HG03442 (cell line): Measurements from ENCODE around the gene PNRC2.
"Not testable (repeated sequence)": the region's sequence is repeated elsewhere in the genome, so short reads cannot be mapped to it uniquely, and the experiment has no call there.

Source experiments
- ATAC-seq: cut with Tn5 transposase; IDR thresholded peaks from one replicate; pipeline ENCODE4 v1.9.1; 2021; ENCODE audit warnings: mild to moderate bottlenecking, moderate library complexity; ENCODE audit not compliant: unreplicated experiment

PNRC2 gene

GRCh38 chr1:23987038-23987437, 27.4 kb downstream of the PNRC2 start:
- ATAC-seq = not testable (repeated sequence)

- no peak for ATAC-seq
These were observed 29.6 kb downstream of the PNRC2 start for GRCh38 chr1:23989263-23989662.

GRCh38 chr1:23992011-23992410, 32.4 kb downstream of the PNRC2 start:
- ATAC-seq = not testable (repeated sequence)

- ATAC-seq = no peak
These were observed 35.8 kb downstream of the PNRC2 start for GRCh38 chr1:23995431-23995837.

GRCh38 chr1:23996700-23997229, 37.1 kb downstream of the PNRC2 start:
- no peak for ATAC-seq

GRCh38 chr1:23997812-23998211, 38.2 kb downstream of the PNRC2 start:
- ATAC-seq = no peak

- no peak for ATAC-seq
These were observed 39.6 kb downstream of the PNRC2 start for GRCh38 chr1:23999156-23999671.

GRCh38 chr1:24002695-24003094, 43.1 kb downstream of the PNRC2 start:
- no peak for ATAC-seq

- no peak for ATAC-seq
These were observed 43.8 kb downstream of the PNRC2 start for GRCh38 chr1:24003331-24003972.

GRCh38 chr1:24004132-24004531, 44.5 kb downstream of the PNRC2 start:
- no peak for ATAC-seq

GRCh38 chr1:24005163-24005562, 45.5 kb downstream of the PNRC2 start:
- ATAC-seq = no peak

- no peak for ATAC-seq
These were observed 47.5 kb downstream of the PNRC2 start for GRCh38 chr1:24007079-24007478.

GRCh38 chr1:24008574-24009184, 49.1 kb downstream of the PNRC2 start:
- not testable (repeated sequence) for ATAC-seq

GRCh38 chr1:24009406-24009805, 49.8 kb downstream of the PNRC2 start:
- ATAC-seq = no peak

- ATAC-seq = no peak
These were observed 51.0 kb downstream of the PNRC2 start for GRCh38 chr1:24010650-24011049.

GRCh38 chr1:24012878-24013277, 53.2 kb downstream of the PNRC2 start:
- not testable (repeated sequence) for ATAC-seq
